A549 treated with DMSO at 1 μM for 4 hours (cell line): ENCODE data around the gene TBC1D3I. TPM values are rescaled to one million over a fixed set of nuclear protein-coding genes. Genes with fewer than 3 reads are reported as not detected.

ENCODE experiments used
- total RNA-seq: library from RNA; stranded (reverse); fragments of 200-300 nt; extraction: Qiagen RNA extraction; gene quantifications from 5 replicates; pipeline ENCODE4 v1.2.3, GENCODE V29; 2022; ENCODE audit warnings: low read depth

Gene TBC1D3I
- total RNA-seq, result 0.19 to 0.46 TPM (median 0.29 TPM) in 5 replicates

GRCh38 chr17:36264470-36264869, at the start of gene TBC1D3I:
Gene TBC1D3I (minus strand): TSS chr17:36264570. CDS start chr17:36262985, 1,585 bp downstream.

GRCh38 chr17:36210439-36211211, 53.7 kb downstream of the TBC1D3I start, which contains the start of gene CCL4L2:
Gene CCL4L2 (plus strand): TSS chr17:36211063.

Other genes starting within 250 kb of the TBC1D3I start
- not detected in 5 replicates for gene CCL23, start 246.6 kb downstream of the TBC1D3I start, total RNA-seq
- gene CCL18, start 200.3 kb downstream of the TBC1D3I start, total RNA-seq, result not detected in 5 replicates
- gene CCL3, start 174.4 kb downstream of the TBC1D3I start, total RNA-seq, result not detected in 5 replicates
- not detected in 5 replicates for gene CCL4, start 160.7 kb downstream of the TBC1D3I start, total RNA-seq
- gene TBC1D3B, start 87.9 kb downstream of the TBC1D3I start, total RNA-seq, result 2.1 to 3.7 TPM (median 3.4 TPM) in 5 replicates
- not detected in 5 replicates for gene CCL3L1, start 67.8 kb downstream of the TBC1D3I start, total RNA-seq
- gene CCL4L2, start 53.5 kb downstream of the TBC1D3I start, total RNA-seq, result not detected in 5 replicates
- not detected in 5 replicates for gene TBC1D3G, start 59.3 kb upstream of the TBC1D3I start, total RNA-seq
- gene TBC1D3H, start 123.9 kb upstream of the TBC1D3I start, total RNA-seq, result not detected in 5 replicates
- 81.8 to 91.9 TPM (median 87.6 TPM) in 5 replicates for gene ZNHIT3, start 222.1 kb upstream of the TBC1D3I start, total RNA-seq